ENCODE data around the gene ABHD12B. TPM values are rescaled to one million over a fixed set of nuclear protein-coding genes. Genes with fewer than 3 reads are reported as not detected.
A peak's percentile ranks its signal among the peaks of the same experiment; 100 is the strongest.

The ABHD12B gene
- total RNA-seq, 2 experiments from 2014 or later, result not detected

DNA sequence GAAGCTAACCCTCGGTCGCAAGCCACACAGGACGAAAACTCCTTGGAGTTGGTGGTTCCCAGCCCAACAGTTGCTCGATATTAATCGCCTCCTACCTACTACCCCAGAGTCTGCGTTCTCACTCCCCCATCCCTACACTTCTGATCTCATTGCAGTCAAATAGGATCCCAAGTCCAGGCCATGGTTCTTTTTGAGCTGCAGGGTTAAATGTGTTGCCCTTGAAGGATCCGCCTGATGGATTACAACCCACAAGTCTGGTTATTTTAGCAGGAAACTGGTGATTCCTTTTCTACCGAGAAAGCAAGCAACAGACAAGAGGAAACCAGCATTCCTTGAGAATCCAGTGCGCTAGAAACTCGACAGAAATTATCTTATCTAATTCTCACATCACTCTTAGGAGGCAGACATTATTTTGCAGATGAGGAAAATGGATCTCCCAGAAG, 40.1 kb upstream of the ABHD12B start:
- Mint-ChIP-seq H3K4me1 (peaks cover 49% of the 10 kb centered on the region), H3K9me3 (ENCODE audit: low read depth) (no peaks in the 10 kb centered on the region)
- CTCF ChIA-PET, result interaction anchor here (1.1 to 1.4 kb wide), 3 partner anchors 27 to 272 kb away, joined by 3 to 5 read pairs (median 3); no protein-coding TSS in a partner anchor

DNA sequence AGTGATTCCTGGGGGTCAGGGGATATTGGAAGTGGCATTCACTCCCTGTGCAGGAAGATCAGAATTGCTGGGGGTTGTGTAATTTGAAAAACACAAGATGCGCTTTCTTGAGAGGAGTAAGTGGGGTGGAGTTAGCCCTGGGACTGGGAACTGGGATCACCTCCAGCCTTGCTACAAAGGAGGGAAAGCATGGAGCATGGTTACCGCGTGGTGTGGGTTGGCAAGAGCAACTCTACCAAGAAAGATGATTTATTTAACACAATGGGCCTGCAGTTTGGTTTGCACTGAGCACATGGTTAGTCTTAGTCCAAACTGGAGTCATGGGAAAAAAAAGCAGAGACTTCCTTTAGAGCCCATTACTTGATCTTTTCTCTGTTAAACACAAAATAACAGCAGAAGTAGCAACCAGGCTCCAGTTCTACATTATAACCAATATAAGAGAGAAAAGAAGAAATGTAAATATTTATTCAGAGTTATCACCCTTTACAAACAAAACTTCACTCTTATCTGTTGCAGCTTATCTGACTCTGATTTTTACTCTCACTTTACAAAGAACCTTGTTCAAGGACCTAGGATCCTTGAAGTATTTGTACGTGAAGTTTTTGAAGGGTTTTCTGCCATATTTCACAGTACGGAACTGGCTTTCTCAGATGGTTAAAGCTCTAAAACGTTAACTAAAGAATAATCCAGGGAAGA, 38.8 kb upstream of the ABHD12B start:
- Mint-ChIP-seq H3K4me3 (no peak overlapping the region), H3K27me3 (peaks cover 6% of the 10 kb centered on the region), H3K9me3 (ENCODE audit: low read depth) (no peaks in the 10 kb centered on the region), H3K27ac (no peak overlapping the region), H3K36me3 (peaks cover 8% of the 10 kb centered on the region), H3K4me1 (peaks cover 43% of the 10 kb centered on the region)
- DNase-seq (no peak), ATAC-seq (no peak)
- CTCF ChIA-PET, result no interaction called here

More for the DNA sequence above, 40.1 kb upstream of the ABHD12B start:
- Mint-ChIP-seq H3K36me3 (peaks cover 12% of the 10 kb centered on the region), H3K27me3 (peaks cover 6% of the 10 kb centered on the region), H3K27ac (peak overlapping the region; percentile 84), H3K4me3 (peak overlapping the region; percentile 83)
- ATAC-seq, result no peak
- no peak for DNase-seq

DNA sequence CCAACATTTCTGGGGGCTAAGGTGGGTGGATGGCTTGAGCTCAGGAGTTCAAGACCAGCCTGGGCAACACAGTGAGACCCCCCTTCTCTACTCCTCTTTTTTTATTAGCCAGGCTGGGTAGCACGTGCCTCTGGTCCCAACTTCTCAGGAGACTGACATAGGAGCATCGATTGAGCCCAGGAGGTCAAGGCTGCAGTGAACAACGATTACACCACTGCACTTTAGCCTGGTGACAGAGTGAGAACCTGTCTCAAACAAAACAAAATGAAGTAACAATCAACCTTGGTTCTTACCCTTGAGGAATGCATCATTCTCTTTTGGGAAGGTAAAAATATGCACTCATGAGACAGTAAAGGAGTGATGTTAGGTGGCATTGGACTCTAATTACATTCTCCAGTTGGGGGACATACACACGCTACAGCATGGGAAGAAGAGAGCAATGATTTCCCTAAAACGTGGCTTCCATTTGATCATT, 37.0 kb upstream of the ABHD12B start:
- peaks cover 40% of the 10 kb centered on the region for H3K4me1 Mint-ChIP-seq
- H3K27ac Mint-ChIP-seq, result no peak overlapping the region
- CTCF ChIA-PET, result interaction anchor here (1.0 kb wide), 1 partner anchor 20 kb away, joined by 3 read pairs; no protein-coding TSS in a partner anchor
- DNase-seq (no peak), ATAC-seq (no peak)
- H3K36me3 Mint-ChIP-seq, result peaks cover 1% of the 10 kb centered on the region
- H3K27me3 Mint-ChIP-seq, result peaks cover 6% of the 10 kb centered on the region
- H3K4me3 Mint-ChIP-seq, result no peak overlapping the region
- H3K9me3 Mint-ChIP-seq (ENCODE audit: low read depth), result no peaks in the 10 kb centered on the region

DNA sequence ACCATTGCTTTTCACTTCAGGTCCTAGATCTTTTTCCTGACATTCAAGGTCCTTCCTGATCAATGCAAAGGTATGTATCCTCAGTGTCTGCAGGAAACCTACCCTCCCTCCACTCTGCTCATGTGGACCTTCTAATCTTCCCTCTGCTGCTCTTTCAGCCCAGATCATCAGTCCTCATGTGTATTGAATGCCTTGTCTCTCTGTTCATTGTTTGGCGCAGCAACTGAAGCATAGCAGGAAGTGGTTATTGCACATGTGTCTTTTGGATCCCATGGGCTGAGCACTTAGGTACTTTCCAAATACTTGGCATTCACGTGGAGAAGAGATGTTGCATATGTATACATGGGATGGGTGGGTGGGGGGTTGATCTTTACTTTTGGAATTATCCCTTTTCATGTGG, 36.6 kb upstream of the ABHD12B start:
- Mint-ChIP-seq H3K4me3 (no peak overlapping the region), H3K4me1 (peaks cover 39% of the 10 kb centered on the region), H3K9me3 (ENCODE audit: low read depth) (no peaks in the 10 kb centered on the region), H3K36me3 (peaks cover 1% of the 10 kb centered on the region), H3K27ac (no peak overlapping the region), H3K27me3 (peaks cover 6% of the 10 kb centered on the region)
- ATAC-seq, result no peak
- CTCF ChIA-PET, result interaction anchor here (0.9 to 1.6 kb wide), 3 partner anchors 10 to 25 kb away, joined by 3 to 5 read pairs (median 3); no protein-coding TSS in a partner anchor
- DNase-seq, result peak; percentile 45

DNA sequence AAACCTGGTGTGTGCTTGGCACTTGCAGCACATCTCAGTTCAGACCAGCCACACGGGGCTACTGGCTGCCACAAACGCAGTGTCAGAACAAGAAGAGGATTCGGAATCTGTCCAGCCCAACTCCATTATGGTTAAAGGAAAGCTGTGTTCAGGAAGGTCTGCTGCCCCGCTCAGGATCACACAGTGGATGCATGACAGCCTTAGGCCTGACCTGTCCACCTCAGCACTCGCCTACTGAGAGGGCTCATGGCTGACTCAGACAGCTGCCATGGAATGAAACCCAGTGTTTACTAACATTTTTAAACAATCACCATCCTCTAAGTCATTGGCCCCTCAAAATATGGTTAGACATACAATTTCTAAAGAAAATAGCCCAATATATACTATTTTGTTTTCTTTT, 35.3 kb upstream of the ABHD12B start:
- H3K4me3 Mint-ChIP-seq, result no peak overlapping the region
- peaks cover 6% of the 10 kb centered on the region for H3K27me3 Mint-ChIP-seq
- H3K36me3 Mint-ChIP-seq, result peaks cover 5% of the 10 kb centered on the region
- no peak for ATAC-seq
- no peak overlapping the region for H3K27ac Mint-ChIP-seq
- no peaks in the 10 kb centered on the region for H3K9me3 Mint-ChIP-seq (ENCODE audit: low read depth)
- CTCF ChIA-PET, result interaction anchor here (1.0 to 1.6 kb wide), 3 partner anchors 22 to 50 kb away, joined by 3 to 5 read pairs (median 3); no protein-coding TSS in a partner anchor
- H3K4me1 Mint-ChIP-seq, result peaks cover 37% of the 10 kb centered on the region
- DNase-seq, result no peak

DNA sequence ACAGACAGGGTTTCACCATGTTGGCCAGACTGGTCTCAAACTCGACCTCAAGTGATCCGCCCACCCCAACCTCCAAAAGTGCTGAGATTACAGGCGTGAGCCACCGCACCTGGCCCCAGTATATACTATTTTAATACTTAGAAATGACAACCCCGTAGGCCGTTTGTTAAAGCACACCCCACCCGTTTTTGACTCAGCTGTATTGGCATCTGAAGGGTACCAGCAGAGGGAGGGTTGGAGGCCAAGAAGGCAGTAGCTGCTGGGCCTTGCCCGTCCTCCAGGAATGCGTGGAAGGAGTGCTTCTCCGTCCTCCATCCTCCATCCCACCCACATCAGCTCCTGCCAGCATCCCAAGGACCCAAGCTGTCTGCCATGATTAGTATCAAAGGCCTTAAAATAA, 34.6 kb upstream of the ABHD12B start:
- H3K4me1 Mint-ChIP-seq, result peaks cover 30% of the 10 kb centered on the region
- H3K27ac Mint-ChIP-seq, result no peak overlapping the region
- no peaks in the 10 kb centered on the region for H3K9me3 Mint-ChIP-seq (ENCODE audit: low read depth)
- CTCF ChIA-PET, result interaction anchor here (1.0 to 1.4 kb wide), 2 partner anchors 21 to 51 kb away, joined by 3 read pairs; no protein-coding TSS in a partner anchor
- DNase-seq (no peak), ATAC-seq (no peak)
- H3K36me3 Mint-ChIP-seq, result peaks cover 5% of the 10 kb centered on the region
- peaks cover 4% of the 10 kb centered on the region for H3K27me3 Mint-ChIP-seq
- no peak overlapping the region for H3K4me3 Mint-ChIP-seq

DNA sequence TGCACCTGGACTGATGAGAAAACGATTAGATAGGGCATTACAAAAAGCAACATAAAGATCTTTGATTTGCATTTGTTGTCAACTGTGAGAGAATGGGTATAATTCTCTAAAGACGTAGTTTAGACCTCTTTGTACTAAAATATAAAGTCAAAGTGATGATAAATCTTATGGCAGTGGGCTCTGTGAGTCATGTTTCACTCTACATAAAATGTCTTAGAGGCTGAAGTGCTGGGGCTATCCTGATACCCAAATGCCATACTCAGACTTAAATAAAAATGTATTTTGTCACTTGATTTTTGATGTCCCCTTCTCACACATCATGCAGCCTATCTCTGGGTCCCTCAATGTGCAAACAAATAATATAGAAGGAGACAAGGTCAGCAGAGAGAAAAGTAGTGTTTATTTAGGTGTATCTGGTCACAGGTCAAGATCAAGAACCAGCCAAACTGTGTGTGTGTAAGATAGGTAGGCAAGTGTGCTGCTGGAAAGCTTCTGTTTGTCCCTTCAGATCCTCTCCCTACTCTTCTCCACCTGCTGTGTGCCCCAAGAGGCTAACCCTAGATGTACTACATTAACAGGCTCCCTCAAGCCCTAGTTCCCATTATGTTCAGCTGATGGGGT, 33.9 kb upstream of the ABHD12B start:
- no peak for ATAC-seq
- H3K9me3 Mint-ChIP-seq (ENCODE audit: low read depth), result no peaks in the 10 kb centered on the region
- no peak overlapping the region for H3K27ac Mint-ChIP-seq
- H3K36me3 Mint-ChIP-seq, result peaks cover 4% of the 10 kb centered on the region
- no peaks in the 10 kb centered on the region for H3K27me3 Mint-ChIP-seq
- DNase-seq, result no peak
- CTCF ChIA-PET, result interaction anchor here (1.4 kb wide), 1 partner anchor 20 kb away, joined by 3 read pairs; no protein-coding TSS in a partner anchor
- no peak overlapping the region for H3K4me3 Mint-ChIP-seq
- H3K4me1 Mint-ChIP-seq, result peaks cover 28% of the 10 kb centered on the region

DNA sequence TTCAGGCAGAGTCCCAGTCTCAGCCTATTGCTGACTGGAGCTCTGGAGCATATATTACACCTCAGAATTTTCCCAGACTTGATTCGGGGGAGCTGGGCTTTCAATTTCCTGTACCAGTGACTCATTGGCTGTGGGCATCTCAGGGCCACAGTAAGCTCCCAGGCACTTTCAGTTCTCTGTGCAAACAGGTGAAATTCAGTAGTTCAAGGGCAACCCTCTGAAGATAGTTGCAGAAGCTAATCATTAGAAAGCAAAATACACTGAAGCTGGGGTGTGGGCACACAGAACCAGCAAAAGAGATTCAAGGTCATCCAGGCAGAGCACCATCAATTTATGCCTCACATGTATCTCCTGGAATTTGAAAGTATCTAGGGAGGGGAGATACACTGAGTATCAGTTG, 32.8 kb upstream of the ABHD12B start:
- ATAC-seq (peak; percentile 47), DNase-seq (peak; percentile 46)
- no peak overlapping the region for H3K4me3 Mint-ChIP-seq
- peaks cover 28% of the 10 kb centered on the region for H3K4me1 Mint-ChIP-seq
- H3K9me3 Mint-ChIP-seq (ENCODE audit: low read depth), result no peaks in the 10 kb centered on the region
- CTCF ChIA-PET, result interaction anchor here (1.0 to 2.5 kb wide), 3 partner anchors 9 to 21 kb away, joined by 3 to 15 read pairs (median 4); no protein-coding TSS in a partner anchor
- H3K27me3 Mint-ChIP-seq, result no peaks in the 10 kb centered on the region
- no peak overlapping the region for H3K27ac Mint-ChIP-seq
- H3K36me3 Mint-ChIP-seq, result peaks cover 4% of the 10 kb centered on the region

DNA sequence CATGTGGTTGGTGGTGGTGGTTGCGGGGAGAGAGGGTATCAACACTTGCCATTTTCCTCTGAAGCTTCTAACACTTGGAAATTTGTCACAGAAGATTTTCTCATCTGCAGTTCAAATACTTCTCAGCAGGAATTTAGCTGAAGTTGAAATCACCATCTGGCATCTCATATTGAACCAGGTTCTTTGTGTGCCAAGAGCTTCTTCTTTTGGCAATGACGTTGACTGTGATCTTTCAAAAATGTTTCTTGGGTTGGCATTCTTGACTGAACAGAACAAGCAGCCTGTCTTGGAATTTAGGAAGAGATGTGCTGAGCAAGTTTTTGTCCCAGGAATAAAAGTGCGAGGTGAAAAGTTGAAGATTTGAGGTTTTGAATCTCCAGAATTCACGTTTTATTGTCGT, 32.2 kb upstream of the ABHD12B start:
- H3K4me3 Mint-ChIP-seq, result no peak overlapping the region
- H3K27me3 Mint-ChIP-seq, result no peaks in the 10 kb centered on the region
- ATAC-seq (no peak), DNase-seq (no peak)
- H3K4me1 Mint-ChIP-seq, result peaks cover 25% of the 10 kb centered on the region
- peaks cover 4% of the 10 kb centered on the region for H3K36me3 Mint-ChIP-seq
- CTCF ChIA-PET, result interaction anchor here (1.0 to 2.5 kb wide), 3 partner anchors 14 to 62 kb away, joined by 4 to 15 read pairs (median 4); no protein-coding TSS in a partner anchor
- no peaks in the 10 kb centered on the region for H3K9me3 Mint-ChIP-seq (ENCODE audit: low read depth)
- H3K27ac Mint-ChIP-seq, result no peak overlapping the region

DNA sequence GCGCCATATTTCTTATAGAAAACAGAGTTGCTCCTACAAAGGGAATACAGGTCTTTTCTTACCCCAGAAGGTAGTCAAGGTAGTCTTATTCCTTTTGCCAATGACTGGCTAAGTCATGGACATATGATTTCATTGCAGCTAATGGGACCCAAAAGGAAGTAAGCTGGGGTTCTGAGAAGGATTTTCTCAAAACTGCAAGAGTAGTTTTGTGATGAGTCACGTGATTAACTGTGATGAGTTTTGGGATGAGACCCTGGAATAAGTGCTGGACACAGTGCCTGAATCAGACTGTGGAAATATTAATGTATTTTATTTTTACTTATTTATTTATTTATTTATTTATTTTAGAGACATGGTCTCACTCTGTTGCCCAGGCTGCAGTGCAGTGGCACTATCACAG, 27.5 kb upstream of the ABHD12B start:
- H3K4me3 Mint-ChIP-seq, result no peak overlapping the region
- ATAC-seq, result no peak
- CTCF ChIA-PET, result interaction anchor here (1.1 kb wide), 1 partner anchor 16 kb away, joined by 3 read pairs; no protein-coding TSS in a partner anchor
- H3K9me3 Mint-ChIP-seq (ENCODE audit: low read depth), result no peaks in the 10 kb centered on the region
- H3K36me3 Mint-ChIP-seq, result peaks cover 4% of the 10 kb centered on the region
- H3K27ac Mint-ChIP-seq, result no peak overlapping the region
- H3K27me3 Mint-ChIP-seq, result peaks cover 4% of the 10 kb centered on the region
- peaks cover 8% of the 10 kb centered on the region for H3K4me1 Mint-ChIP-seq
- DNase-seq, result no peak

DNA sequence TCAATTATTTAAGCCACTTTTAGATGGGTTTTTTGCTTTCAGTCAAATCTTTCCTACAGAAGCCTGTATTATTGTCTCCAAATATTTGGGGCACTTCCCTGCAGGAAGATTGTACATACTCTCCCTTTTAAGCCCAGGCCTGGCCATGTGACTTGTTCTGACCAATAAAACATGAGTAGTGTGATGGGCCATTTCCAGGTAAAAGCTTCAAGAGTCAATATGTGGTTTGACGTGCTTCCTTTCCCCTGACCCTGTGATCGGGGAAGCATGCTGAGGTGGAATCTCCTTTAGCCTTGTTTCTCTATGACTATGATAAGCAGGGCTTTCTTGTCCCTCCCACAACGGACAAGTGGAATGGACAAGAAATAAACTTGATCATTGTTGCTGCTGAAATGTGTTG, 26.7 kb upstream of the ABHD12B start:
- peaks cover 6% of the 10 kb centered on the region for H3K4me1 Mint-ChIP-seq
- peaks cover 4% of the 10 kb centered on the region for H3K27me3 Mint-ChIP-seq
- no peak overlapping the region for H3K27ac Mint-ChIP-seq
- H3K9me3 Mint-ChIP-seq (ENCODE audit: low read depth), result no peaks in the 10 kb centered on the region
- ATAC-seq, result no peak
- H3K4me3 Mint-ChIP-seq, result no peak overlapping the region
- CTCF ChIA-PET, result no interaction called here
- no peak for DNase-seq
- peaks cover 4% of the 10 kb centered on the region for H3K36me3 Mint-ChIP-seq

DNA sequence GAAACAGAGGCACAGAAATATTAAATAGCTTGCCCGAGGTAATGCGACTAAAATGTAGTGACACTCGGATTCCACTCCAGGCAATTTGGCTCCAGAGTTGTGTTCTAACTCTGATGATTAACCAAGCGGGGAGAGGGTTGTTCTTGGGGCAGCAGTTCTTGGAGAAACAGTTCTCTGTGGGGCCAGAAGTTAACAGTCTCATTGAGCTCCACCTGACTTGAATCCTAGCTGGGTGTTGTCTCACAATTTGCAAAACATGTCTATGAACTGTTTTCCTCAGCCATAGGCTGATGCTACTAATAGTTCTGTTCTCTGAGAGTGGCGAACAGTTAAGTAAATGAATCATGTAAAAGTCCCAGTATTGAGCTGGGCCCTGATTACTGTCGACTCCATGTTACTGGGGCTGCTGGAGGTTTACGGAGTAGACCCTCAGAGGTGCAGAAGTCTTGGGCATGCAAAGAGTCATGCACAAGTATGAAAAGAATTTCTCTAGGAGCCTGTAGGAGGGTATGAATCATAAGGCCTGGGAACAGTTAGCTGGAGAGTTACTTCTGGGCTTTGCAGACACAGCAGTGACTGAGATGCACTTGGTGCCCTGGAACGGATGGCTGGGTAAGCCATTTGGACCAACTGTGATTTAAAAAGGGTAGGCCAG, 25.5 kb upstream of the ABHD12B start:
- CTCF ChIA-PET, result interaction anchor here (1.4 kb wide), 1 partner anchor 14 kb away, joined by 4 read pairs; no protein-coding TSS in a partner anchor
- H3K4me3 Mint-ChIP-seq, result no peak overlapping the region
- ATAC-seq, result no peak
- no peak for DNase-seq
- H3K9me3 Mint-ChIP-seq (ENCODE audit: low read depth), result no peaks in the 10 kb centered on the region
- H3K36me3 Mint-ChIP-seq, result no peaks in the 10 kb centered on the region
- peaks cover 4% of the 10 kb centered on the region for H3K27me3 Mint-ChIP-seq
- no peak overlapping the region for H3K27ac Mint-ChIP-seq
- peaks cover 6% of the 10 kb centered on the region for H3K4me1 Mint-ChIP-seq

DNA sequence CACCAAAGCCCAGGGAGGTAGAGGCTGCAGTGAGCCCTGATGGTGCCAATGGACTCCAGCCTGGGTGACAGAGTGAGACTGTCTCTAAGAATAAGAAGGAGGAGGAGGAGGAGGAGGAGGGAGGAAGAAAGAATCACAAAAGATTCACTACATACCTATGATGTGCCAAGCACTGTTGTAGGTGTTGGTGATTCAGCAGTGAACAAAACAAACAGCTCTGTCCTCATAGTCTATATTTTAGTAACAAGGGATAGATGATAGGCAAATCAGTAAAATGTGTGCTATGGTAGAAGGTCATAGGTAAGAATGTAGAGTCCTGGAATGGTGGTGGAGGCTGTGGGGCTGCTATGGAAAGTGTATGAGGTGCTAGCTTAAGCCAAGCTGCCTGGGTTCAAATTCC, 18.0 kb upstream of the ABHD12B start:
- ATAC-seq (no peak), DNase-seq (no peak)
- Mint-ChIP-seq H3K27me3 (peaks cover 4% of the 10 kb centered on the region), H3K36me3 (no peaks in the 10 kb centered on the region), H3K9me3 (ENCODE audit: low read depth) (no peaks in the 10 kb centered on the region), H3K27ac (no peak overlapping the region), H3K4me1 (peaks cover under 1% of the 10 kb centered on the region), H3K4me3 (no peak overlapping the region)
- CTCF ChIA-PET, result interaction anchor here (1.0 to 1.1 kb wide), 2 partner anchors 14 to 18 kb away, joined by 3 to 4 read pairs; no protein-coding TSS in a partner anchor
